Cardiac fibroblast (primary cell): ENCODE data around the gene USH2A.
"Not testable (repeated sequence)": the region's sequence is repeated elsewhere in the genome, so short reads cannot be mapped to it uniquely, and the experiment has no call there.

Source experiments
- DNase-seq, 2 donors: peaks; one replicate each; pipeline versions ENCODE4 v3.0.0 to v3.0.0-alpha.2; 2010; ENCODE audit warnings: low read depth in 2 of 2
- H3K4me3 ChIP-seq, 2 donors: replicated peaks in 1 of 2; 1 replicate in 1 of 2; 2 replicates in 1 of 2; pipeline ENCODE4 v1.5.1; 2011; ENCODE audit warnings: low read depth in 2 of 2, low read length in 2 of 2, mild to moderate bottlenecking in 2 of 2, moderate library complexity in 1 of 2
- TF ChIP-seq, protein P1 (sequence below): IDR thresholded peaks from one replicate; pipeline ENCODE4 v1.5.1; 2011; ENCODE audit warnings: low read depth, mild to moderate bottlenecking, low read length, inconsistent platforms

USH2A gene

DNA sequence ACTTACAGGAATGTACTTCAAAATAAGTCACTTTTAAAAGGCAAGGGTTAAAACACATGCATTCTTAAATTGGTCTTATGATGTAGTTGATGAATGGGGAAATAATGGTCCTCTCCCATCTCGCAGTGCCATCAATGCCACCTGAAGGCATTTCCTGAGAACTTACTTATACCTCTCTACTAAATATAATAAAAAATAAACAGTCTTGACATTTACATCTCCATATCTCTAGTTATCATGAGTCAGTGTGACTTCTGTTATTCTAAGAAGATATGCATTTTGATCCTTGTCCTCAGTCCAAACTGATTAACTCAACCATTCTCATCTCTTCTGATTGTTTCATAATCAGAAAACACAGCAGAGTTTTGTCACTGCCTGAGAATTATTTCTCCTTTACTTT lies 253.9 kb downstream of the USH2A start:
- TF ChIP-seq, protein P1, sequence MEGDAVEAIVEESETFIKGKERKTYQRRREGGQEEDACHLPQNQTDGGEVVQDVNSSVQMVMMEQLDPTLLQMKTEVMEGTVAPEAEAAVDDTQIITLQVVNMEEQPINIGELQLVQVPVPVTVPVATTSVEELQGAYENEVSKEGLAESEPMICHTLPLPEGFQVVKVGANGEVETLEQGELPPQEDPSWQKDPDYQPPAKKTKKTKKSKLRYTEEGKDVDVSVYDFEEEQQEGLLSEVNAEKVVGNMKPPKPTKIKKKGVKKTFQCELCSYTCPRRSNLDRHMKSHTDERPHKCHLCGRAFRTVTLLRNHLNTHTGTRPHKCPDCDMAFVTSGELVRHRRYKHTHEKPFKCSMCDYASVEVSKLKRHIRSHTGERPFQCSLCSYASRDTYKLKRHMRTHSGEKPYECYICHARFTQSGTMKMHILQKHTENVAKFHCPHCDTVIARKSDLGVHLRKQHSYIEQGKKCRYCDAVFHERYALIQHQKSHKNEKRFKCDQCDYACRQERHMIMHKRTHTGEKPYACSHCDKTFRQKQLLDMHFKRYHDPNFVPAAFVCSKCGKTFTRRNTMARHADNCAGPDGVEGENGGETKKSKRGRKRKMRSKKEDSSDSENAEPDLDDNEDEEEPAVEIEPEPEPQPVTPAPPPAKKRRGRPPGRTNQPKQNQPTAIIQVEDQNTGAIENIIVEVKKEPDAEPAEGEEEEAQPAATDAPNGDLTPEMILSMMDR, result no peak
- no peak overlapping the region for H3K4me3 ChIP-seq
- DNase-seq, result no peak

DNA sequence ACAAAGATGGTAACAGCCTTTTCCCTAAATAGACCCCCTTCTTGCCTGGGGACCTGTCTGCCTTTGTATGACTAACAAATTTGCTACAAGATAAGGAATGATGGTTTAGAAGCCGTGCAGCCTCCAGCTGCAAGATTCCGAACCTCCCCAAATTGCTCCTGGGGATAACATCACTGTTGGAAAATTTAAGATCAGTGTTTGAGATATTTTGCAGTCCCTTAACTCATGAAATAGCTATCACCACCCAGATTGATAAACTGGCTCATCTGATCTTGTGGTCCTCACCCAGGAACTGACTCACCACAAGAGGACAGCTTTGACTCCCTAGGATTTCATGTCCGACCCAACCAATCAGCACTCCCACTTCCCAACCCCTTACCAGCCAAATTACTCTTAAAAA lies 254.7 kb downstream of the USH2A start:
- H3K4me3 ChIP-seq, result no peak overlapping the region
- DNase-seq, result no peak
- TF ChIP-seq, protein P1, result no peak

DNA sequence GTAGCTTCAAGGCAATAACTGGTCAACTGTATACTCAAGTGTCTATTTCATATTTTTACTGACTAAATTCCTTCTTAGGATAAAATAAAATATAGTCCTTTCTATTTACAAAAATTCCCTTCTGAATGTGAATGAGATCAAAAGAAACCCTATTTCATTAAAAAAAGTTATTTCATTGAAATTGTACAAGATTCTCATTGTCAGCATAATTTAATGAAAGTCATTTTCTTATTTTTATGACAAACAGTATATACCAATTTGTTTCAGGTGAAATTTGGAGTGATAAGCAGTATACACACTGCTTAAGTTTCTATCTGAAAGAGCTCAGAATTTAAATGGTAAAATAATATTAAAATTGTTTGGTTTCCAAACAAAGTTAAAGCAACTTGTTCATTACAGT lies 269.2 kb downstream of the USH2A start:
- TF ChIP-seq, protein P1, result no peak
- no peak for DNase-seq
- no peak overlapping the region for H3K4me3 ChIP-seq

DNA sequence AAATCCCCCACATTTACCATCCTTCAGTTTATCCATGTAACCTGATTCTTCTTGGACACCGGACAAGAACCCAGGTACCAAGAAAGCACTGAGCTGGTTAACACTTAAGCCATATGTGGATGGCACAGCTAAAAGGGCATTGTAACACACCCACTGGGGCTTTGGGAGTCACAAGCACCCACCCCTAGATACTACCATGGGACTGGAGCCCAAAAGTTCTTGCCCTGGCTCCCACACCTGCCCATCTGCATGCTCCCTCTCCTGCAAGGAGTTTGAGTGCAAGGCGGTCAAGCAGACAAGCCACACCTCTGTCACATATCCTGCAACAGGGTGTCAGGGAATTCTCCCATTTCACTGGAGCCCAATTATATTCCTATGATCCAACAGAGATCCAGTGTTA lies 270.1 kb downstream of the USH2A start:
- H3K4me3 ChIP-seq, result no peak overlapping the region
- DNase-seq, result no peak
- TF ChIP-seq, protein P1, result no peak

DNA sequence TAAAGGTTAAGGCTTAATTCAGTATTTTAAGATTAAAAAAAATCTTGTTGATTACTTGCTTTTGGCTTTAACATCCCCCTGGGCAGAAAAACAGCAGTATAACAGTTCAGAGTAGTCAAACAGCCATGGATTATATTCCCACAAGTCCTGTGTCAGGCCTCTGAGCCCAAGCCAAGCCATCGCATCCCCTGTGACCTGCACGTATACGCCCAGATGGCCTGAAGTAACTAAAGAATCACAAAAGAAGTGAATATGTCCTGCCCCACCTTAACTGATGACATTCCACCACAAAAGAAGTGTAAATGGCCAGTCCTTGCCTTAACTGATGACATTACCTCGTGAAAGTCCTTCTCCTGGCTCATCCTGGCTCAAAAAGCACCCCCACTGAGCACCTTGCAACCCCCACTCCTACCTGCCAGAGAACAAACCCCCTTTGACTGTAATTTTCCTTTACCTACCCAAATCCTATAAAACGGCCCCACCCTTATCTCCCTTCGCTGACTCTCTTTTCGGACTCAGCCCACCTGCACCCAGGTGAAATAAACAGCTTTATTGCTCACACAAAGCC lies 277.7 kb downstream of the USH2A start:
- not testable (repeated sequence) for DNase-seq, H3K4me3 ChIP-seq

DNA sequence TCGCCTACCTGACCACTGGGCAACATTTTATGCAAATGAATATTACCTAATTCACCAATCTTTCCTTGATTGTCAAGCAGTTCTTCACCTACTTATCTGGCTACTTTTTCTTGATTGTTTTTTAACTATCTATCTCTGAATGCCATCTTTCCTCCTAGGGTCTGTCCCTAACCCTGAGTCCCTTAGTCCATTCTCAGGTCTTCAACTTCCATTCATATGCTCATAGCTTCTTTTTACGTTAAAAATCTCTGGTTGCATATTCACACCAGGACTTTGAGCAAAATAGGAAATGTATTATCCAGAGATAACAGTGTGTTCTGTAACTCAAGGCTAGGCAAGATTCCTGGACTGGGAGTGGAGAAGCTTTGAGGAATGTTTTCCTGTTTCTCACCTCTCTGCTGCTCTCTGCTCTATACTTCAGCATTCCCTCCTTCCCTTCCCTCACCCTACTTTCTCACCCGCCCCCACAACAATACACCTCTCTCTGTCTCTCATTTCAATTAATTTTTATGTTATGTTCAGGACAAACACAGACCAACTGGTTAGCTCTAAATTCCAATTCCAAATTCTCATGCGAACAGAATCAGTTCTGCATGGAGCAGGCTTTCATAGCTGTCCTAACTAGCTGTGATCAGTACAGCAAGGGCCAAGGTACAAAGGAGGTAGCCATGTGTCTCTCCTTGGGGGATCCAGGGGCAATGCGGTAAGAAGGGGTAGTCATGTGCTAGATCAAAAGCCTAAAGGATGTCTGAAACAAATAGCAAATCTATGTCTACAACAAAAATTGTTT lies 278.4 kb downstream of the USH2A start:
- DNase-seq, result no peak
- H3K4me3 ChIP-seq, result no peak overlapping the region
- TF ChIP-seq, protein P1, result no peak

DNA sequence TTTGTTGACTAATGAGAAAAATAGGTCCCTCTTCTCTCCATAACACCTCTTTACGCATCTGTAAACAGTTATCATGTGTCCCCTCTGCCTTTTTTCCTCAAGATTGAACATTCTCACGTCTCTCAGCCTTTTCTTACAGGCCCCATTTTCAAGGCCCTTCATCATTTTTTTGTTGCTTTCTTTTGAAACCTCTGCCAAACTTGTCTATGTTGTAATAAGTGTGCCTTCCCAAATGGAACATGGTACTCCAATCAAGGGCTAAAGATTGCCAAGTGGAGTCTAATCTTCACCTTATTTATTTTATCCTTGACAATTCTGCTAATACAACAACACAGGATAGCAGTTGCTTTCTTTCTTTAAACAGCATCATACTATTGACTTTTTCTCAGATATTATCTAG lies 280.3 kb downstream of the USH2A start:
- TF ChIP-seq, protein P1, result no peak
- no peak overlapping the region for H3K4me3 ChIP-seq
- no peak for DNase-seq
